NB4 (cell line): Measurements from ENCODE around the gene GNB1L.

ENCODE experiments used
- DNase-seq: peaks from one replicate; pipeline ENCODE4 v3.0.0; 2010; ENCODE audit warnings: low read depth
- H3K4me3 ChIP-seq: one replicate; pipeline ENCODE4 v1.5.1; 2011; ENCODE audit warnings: mild to moderate bottlenecking, low read depth, low read length, moderate library complexity
- MYC ChIP-seq: IDR thresholded peaks from 2 replicates; pipeline ENCODE4 v1.6.1; 2011; ENCODE audit warnings: low read depth, low read length
- POLR2A ChIP-seq: IDR thresholded peaks from 2 replicates; pipeline ENCODE4 v1.6.1; 2011; ENCODE audit warnings: mild to moderate bottlenecking; ENCODE audit not compliant: insufficient read length; ENCODE audit errors: extremely low read depth
- TF ChIP-seq, protein P1 (sequence below): IDR thresholded peaks from one replicate; pipeline ENCODE4 v1.5.1; 2012; ENCODE audit warnings: low read depth, low read length
- TF ChIP-seq, protein P2 (sequence below): IDR thresholded peaks from 2 replicates; pipeline ENCODE4 v1.6.1; 2011; ENCODE audit warnings: low read depth, low read length

The GNB1L gene

DNA sequence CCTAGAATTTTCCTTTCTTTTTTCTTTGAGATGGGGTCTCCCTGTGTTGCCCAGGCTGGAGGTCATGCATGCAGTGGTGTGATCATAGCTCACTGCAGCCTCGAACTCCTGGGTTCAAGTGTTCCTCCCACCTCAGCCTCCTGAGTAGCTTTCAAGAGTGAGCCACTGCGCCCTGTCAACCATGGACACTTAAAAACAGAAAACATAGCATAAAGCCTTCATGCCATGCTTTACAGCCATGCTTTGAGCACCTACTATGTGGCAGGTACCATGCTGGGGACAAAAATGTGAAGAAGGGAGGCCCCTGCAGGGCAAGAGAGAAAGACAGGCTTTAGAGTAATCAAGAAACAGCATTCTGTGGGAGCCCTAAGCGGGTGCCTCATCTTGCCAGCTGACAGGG is 13.7 kb upstream of the GNB1L start:
- no peak overlapping the region for H3K4me3 ChIP-seq
- no peak for TF ChIP-seq POLR2A
- TF ChIP-seq, protein P1, sequence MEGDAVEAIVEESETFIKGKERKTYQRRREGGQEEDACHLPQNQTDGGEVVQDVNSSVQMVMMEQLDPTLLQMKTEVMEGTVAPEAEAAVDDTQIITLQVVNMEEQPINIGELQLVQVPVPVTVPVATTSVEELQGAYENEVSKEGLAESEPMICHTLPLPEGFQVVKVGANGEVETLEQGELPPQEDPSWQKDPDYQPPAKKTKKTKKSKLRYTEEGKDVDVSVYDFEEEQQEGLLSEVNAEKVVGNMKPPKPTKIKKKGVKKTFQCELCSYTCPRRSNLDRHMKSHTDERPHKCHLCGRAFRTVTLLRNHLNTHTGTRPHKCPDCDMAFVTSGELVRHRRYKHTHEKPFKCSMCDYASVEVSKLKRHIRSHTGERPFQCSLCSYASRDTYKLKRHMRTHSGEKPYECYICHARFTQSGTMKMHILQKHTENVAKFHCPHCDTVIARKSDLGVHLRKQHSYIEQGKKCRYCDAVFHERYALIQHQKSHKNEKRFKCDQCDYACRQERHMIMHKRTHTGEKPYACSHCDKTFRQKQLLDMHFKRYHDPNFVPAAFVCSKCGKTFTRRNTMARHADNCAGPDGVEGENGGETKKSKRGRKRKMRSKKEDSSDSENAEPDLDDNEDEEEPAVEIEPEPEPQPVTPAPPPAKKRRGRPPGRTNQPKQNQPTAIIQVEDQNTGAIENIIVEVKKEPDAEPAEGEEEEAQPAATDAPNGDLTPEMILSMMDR, result no peak
- TF ChIP-seq, protein P2, sequence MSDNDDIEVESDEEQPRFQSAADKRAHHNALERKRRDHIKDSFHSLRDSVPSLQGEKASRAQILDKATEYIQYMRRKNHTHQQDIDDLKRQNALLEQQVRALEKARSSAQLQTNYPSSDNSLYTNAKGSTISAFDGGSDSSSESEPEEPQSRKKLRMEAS, result no peak
- TF ChIP-seq MYC, result no peak
- DNase-seq, result no peak

DNA sequence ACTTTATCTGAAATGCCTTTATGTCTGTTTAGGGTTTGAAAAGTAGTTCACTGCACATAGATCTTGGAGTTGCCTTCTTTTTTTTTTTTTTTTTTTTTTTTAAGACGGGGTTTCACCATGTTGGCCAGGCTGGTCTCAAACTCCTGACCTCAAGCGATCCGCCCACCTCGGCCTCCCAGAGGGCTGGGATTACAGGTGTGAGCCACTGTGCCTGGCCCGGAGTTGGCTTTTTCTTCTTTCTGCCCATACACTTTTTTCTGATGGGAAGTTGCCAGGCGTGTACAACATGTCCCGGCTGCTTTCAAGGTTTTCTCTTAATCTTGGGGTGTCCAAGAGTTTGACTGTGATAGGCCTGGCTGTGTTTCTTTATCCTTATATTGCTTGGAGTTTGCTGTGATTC is 12.9 kb upstream of the GNB1L start:
- no peak for TF ChIP-seq POLR2A
- TF ChIP-seq MYC, result no peak
- TF ChIP-seq, protein P2, result no peak
- TF ChIP-seq, protein P1, result no peak
- no peak overlapping the region for H3K4me3 ChIP-seq
- no peak for DNase-seq

DNA sequence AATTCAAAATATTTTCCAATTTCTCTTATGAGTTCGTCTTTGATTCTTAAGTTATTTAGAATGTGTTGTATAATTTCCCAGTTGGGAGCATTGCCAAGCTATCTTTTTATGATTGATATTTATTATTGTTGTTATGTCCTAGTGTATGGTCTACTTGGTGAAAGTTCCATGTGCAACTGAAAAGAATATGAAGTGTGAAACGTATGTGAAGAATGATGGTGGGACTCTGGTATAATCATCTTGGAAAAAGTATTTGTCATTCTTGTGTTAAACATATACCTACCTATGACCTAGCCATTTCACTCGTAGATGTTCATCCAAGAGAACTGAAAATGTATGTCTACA is 12.0 kb upstream of the GNB1L start:
- TF ChIP-seq, protein P2, result no peak
- TF ChIP-seq MYC (no peak), POLR2A (no peak)
- TF ChIP-seq, protein P1, result no peak
- no peak for DNase-seq
- H3K4me3 ChIP-seq, result no peak overlapping the region

DNA sequence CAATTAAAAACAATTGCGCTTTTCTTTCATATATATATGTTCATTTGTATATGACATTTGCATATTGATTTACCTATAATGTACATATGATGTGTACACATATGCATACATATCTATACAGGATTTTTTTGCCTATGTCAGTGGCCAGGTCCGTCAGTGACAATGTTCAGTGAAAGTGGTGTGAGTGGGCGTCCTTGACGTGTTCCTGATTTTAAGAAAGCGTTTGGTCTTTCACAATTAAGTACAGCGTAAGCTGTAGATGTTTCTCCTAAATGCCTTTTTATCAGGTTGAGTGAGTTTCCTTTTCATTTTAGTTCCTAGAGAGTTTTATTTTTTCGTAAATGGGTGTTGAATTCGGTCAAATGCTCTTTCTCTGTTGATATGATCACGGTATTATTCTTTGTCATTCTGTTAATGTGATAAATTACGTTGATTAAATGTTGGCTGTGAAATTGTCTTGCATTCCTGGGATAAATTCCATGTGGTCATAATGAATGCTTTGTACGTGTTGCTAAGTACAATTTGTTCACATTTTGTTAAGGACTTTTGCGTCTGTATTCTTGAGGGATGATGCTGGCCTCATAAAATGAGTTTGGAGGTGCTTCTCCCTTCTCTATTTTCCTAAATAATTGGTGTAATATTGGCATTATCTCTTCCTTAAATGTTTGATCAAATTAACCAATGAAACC is 10.6 kb upstream of the GNB1L start:
- H3K4me3 ChIP-seq, result no peak overlapping the region
- TF ChIP-seq, protein P2, result no peak
- TF ChIP-seq MYC (no peak), POLR2A (no peak)
- TF ChIP-seq, protein P1, result no peak
- no peak for DNase-seq

DNA sequence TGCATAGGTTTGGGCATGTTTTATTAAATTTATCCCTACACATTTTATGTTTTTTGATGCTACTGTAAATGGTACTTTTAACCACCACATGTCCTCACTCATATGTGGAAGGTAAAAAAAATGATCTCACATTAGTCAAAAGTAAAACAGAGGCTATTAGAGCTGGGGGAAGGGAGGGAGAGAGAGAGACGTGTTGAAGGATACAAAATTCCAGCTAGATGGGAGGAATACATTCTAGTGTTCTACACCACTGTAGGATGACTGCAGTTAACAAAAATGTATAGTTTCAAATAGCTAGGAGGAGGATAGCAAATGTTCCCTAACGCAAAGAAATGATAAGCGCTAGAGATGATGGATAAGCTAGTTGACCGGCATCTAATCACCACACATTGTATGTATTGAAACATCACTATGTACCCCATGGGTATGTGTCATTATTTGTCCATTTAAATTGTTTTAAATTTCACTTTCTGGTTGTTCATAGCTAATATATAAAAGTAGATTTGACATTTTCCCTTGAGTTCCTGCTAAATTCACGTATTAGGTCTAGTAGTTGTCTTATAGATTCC is 9.9 kb upstream of the GNB1L start:
- no peak overlapping the region for H3K4me3 ChIP-seq
- TF ChIP-seq, protein P1, result no peak
- TF ChIP-seq MYC, result no peak
- TF ChIP-seq POLR2A, result no peak
- TF ChIP-seq, protein P2, result no peak

More for the DNA sequence above, 9.9 kb upstream of the GNB1L start:
- no peak for DNase-seq
